ENCODE results near the gene SDK1. TPM values are rescaled to one million over a fixed set of nuclear protein-coding genes. Genes with fewer than 3 reads are reported as not detected.

Gene SDK1
- total and polyA plus RNA-seq, 2 of the 8 experiments (the other 6 are each of a cell fraction or from before 2014, with no cell fraction given) = 3.3 to 7.2 TPM

DNA sequence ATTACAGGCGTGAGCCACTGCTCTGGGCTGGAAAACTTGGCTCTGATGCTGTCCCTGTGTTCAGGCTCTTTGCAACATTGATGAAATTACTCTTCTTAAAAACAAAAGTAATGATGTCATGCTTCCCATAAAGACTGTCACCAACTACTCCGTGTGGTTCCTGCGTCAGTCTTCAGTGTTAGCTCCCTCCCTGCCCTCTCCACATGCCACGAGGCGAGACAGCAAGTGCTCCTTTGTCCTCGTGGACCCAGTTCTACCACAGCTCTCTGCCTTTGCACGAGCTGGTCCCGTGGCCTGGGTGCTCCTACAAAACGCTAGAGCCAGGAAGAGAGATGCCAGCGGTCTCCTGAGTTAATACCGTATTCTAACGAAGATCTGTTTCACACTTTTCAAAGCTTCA is 194.5 kb downstream of the SDK1 start (continued):
- TF ChIP-seq, protein P1, sequence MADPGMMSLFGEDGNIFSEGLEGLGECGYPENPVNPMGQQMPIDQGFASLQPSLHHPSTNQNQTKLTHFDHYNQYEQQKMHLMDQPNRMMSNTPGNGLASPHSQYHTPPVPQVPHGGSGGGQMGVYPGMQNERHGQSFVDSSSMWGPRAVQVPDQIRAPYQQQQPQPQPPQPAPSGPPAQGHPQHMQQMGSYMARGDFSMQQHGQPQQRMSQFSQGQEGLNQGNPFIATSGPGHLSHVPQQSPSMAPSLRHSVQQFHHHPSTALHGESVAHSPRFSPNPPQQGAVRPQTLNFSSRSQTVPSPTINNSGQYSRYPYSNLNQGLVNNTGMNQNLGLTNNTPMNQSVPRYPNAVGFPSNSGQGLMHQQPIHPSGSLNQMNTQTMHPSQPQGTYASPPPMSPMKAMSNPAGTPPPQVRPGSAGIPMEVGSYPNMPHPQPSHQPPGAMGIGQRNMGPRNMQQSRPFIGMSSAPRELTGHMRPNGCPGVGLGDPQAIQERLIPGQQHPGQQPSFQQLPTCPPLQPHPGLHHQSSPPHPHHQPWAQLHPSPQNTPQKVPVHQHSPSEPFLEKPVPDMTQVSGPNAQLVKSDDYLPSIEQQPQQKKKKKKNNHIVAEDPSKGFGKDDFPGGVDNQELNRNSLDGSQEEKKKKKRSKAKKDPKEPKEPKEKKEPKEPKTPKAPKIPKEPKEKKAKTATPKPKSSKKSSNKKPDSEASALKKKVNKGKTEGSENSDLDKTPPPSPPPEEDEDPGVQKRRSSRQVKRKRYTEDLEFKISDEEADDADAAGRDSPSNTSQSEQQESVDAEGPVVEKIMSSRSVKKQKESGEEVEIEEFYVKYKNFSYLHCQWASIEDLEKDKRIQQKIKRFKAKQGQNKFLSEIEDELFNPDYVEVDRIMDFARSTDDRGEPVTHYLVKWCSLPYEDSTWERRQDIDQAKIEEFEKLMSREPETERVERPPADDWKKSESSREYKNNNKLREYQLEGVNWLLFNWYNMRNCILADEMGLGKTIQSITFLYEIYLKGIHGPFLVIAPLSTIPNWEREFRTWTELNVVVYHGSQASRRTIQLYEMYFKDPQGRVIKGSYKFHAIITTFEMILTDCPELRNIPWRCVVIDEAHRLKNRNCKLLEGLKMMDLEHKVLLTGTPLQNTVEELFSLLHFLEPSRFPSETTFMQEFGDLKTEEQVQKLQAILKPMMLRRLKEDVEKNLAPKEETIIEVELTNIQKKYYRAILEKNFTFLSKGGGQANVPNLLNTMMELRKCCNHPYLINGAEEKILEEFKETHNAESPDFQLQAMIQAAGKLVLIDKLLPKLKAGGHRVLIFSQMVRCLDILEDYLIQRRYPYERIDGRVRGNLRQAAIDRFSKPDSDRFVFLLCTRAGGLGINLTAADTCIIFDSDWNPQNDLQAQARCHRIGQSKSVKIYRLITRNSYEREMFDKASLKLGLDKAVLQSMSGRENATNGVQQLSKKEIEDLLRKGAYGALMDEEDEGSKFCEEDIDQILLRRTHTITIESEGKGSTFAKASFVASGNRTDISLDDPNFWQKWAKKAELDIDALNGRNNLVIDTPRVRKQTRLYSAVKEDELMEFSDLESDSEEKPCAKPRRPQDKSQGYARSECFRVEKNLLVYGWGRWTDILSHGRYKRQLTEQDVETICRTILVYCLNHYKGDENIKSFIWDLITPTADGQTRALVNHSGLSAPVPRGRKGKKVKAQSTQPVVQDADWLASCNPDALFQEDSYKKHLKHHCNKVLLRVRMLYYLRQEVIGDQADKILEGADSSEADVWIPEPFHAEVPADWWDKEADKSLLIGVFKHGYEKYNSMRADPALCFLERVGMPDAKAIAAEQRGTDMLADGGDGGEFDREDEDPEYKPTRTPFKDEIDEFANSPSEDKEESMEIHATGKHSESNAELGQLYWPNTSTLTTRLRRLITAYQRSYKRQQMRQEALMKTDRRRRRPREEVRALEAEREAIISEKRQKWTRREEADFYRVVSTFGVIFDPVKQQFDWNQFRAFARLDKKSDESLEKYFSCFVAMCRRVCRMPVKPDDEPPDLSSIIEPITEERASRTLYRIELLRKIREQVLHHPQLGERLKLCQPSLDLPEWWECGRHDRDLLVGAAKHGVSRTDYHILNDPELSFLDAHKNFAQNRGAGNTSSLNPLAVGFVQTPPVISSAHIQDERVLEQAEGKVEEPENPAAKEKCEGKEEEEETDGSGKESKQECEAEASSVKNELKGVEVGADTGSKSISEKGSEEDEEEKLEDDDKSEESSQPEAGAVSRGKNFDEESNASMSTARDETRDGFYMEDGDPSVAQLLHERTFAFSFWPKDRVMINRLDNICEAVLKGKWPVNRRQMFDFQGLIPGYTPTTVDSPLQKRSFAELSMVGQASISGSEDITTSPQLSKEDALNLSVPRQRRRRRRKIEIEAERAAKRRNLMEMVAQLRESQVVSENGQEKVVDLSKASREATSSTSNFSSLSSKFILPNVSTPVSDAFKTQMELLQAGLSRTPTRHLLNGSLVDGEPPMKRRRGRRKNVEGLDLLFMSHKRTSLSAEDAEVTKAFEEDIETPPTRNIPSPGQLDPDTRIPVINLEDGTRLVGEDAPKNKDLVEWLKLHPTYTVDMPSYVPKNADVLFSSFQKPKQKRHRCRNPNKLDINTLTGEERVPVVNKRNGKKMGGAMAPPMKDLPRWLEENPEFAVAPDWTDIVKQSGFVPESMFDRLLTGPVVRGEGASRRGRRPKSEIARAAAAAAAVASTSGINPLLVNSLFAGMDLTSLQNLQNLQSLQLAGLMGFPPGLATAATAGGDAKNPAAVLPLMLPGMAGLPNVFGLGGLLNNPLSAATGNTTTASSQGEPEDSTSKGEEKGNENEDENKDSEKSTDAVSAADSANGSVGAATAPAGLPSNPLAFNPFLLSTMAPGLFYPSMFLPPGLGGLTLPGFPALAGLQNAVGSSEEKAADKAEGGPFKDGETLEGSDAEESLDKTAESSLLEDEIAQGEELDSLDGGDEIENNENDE (IDR thresholded peaks at IDR 0.05; ENCODE audit: insufficient replicate concordance, low read length) = no peak
- TF ChIP-seq, protein P2, sequence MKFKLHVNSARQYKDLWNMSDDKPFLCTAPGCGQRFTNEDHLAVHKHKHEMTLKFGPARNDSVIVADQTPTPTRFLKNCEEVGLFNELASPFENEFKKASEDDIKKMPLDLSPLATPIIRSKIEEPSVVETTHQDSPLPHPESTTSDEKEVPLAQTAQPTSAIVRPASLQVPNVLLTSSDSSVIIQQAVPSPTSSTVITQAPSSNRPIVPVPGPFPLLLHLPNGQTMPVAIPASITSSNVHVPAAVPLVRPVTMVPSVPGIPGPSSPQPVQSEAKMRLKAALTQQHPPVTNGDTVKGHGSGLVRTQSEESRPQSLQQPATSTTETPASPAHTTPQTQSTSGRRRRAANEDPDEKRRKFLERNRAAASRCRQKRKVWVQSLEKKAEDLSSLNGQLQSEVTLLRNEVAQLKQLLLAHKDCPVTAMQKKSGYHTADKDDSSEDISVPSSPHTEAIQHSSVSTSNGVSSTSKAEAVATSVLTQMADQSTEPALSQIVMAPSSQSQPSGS (IDR thresholded peaks at IDR 0.05; ENCODE audit: low read length) = no peak
- no peak for TF ChIP-seq PHF8 (conservative IDR thresholded peaks at IDR 0.05; ENCODE audit: low read depth, low read length)
- no peak for TF ChIP-seq RXRA (IDR thresholded peaks at IDR 0.05; ENCODE audit: insufficient read depth, low read depth, low read length)
- TF ChIP-seq POU5F1 (IDR thresholded peaks at IDR 0.05; ENCODE audit: low read depth, low read length) = no peak
- no peak for TF ChIP-seq ASH2L (IDR thresholded peaks at IDR 0.05; ENCODE audit: low read length)
- TF ChIP-seq CHD2 (IDR thresholded peaks at IDR 0.05; ENCODE audit: low read length) = no peak
- no peak for TF ChIP-seq CBX5 (IDR thresholded peaks at IDR 0.05; ENCODE audit: low read depth, low read length)
- TF ChIP-seq, protein P3, sequence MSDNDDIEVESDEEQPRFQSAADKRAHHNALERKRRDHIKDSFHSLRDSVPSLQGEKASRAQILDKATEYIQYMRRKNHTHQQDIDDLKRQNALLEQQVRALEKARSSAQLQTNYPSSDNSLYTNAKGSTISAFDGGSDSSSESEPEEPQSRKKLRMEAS (IDR thresholded peaks at IDR 0.05) = no peak
- TF ChIP-seq SP2 (IDR thresholded peaks at IDR 0.05; ENCODE audit: low read length) = no peak
